DOHH2 (cell line): ENCODE results near the gene PPFIA1.

ENCODE experiments used
- H3F3A ChIP-seq: fragments of 200-600 bp; sonication (generic), shearing (Covaris generic); 2 replicates; pipeline ENCODE4 v1.6.0; 2016; ENCODE audit warnings: antibody characterized with exemption, mild to moderate bottlenecking; ENCODE audit not compliant: control insufficient read depth, insufficient read depth
- H3K27ac ChIP-seq: fragments of 200-600 bp; sonication (generic); 2 replicates; pipeline ENCODE4 v1.5.1; 2014; ENCODE audit warnings: low read depth, mild to moderate bottlenecking, low read length, moderate library complexity
- H3K27me3 ChIP-seq: fragments of 200-600 bp; sonication (generic); 2 replicates; pipeline ENCODE4 v1.6.1; 2014; ENCODE audit warnings: mild to moderate bottlenecking, low read length, mixed read lengths; ENCODE audit not compliant: control insufficient read depth
- H3K36me3 ChIP-seq: fragments of 200-600 bp; sonication (generic); 2 replicates; pipeline ENCODE4 v1.6.1; 2014; ENCODE audit warnings: mild to moderate bottlenecking, low read length, moderate library complexity, mixed read lengths; ENCODE audit not compliant: control insufficient read depth
- H3K4me1 ChIP-seq: fragments of 200-600 bp; sonication (generic); 2 replicates; pipeline ENCODE4 v1.6.1; 2014; ENCODE audit warnings: mild to moderate bottlenecking, low read length, mixed read lengths; ENCODE audit not compliant: control insufficient read depth
- H3K4me2 ChIP-seq: fragments of 200-600 bp; sonication (generic); 2 replicates; pipeline ENCODE4 v1.6.0; 2014; ENCODE audit warnings: mild to moderate bottlenecking, low read length, moderate library complexity
- H3K4me3 ChIP-seq: fragments of 200-600 bp; sonication (generic); 2 replicates; pipeline ENCODE4 v1.5.1; 2014; ENCODE audit warnings: mild to moderate bottlenecking, low read length, mixed read lengths
- H3K79me2 ChIP-seq: fragments of 200-600 bp; sonication (generic); 2 replicates; pipeline ENCODE4 v1.6.1; 2014; ENCODE audit warnings: mild to moderate bottlenecking, low read length, mixed read lengths; ENCODE audit not compliant: control insufficient read depth
- H3K9me2 ChIP-seq: fragments of 200-600 bp; sonication (generic); replicated peaks from 2 replicates; pipeline ENCODE4 v1.6.1; 2014; ENCODE audit warnings: mild to moderate bottlenecking, low read length, mixed read lengths; ENCODE audit not compliant: control insufficient read depth
- H3K9me3 ChIP-seq: fragments of 200-600 bp; sonication (generic); 2 replicates; pipeline ENCODE4 v1.6.1; 2014; ENCODE audit warnings: antibody characterized with exemption, low read length, mixed read lengths; ENCODE audit not compliant: control insufficient read depth, insufficient read depth
- H4K20me1 ChIP-seq: fragments of 200-600 bp; sonication (generic); 2 replicates; pipeline ENCODE4 v1.6.0; 2014; ENCODE audit warnings: low read depth, mild to moderate bottlenecking, antibody characterized with exemption, low read length, moderate library complexity; ENCODE audit not compliant: control insufficient read depth, insufficient read depth
- CTCF ChIP-seq: fragments of 200-600 bp; sonication (generic); IDR thresholded peaks from one replicate; pipeline ENCODE4 v1.5.1; 2014; ENCODE audit warnings: antibody characterized with exemption, mild to moderate bottlenecking, low read depth, low read length; ENCODE audit not compliant: poor library complexity, severe bottlenecking
- EZH2phosphoT487 ChIP-seq: fragments of 200-600 bp; sonication (generic); IDR thresholded peaks from 2 replicates; pipeline ENCODE4 v1.6.1; 2017; ENCODE audit warnings: borderline replicate concordance, mild to moderate bottlenecking, antibody characterized with exemption, low read length, moderate library complexity, mixed read lengths

PPFIA1 gene

GRCh38 chr11:70334351-70334995 is 64.0 kb downstream of the PPFIA1 start:
- Histone ChIP-seq H3K9me2 (no peaks in the 10 kb centered on the region), H3F3A (no peaks in the 10 kb centered on the region), H3K9me3 (no peaks in the 10 kb centered on the region), H3K79me2 (no peaks in the 10 kb centered on the region), H3K27me3 (no peaks in the 10 kb centered on the region), H4K20me1 (no peaks in the 10 kb centered on the region), H3K4me2 (no peak overlapping the region), H3K4me1 (no peaks in the 10 kb centered on the region), H3K36me3 (peaks cover 78% of the 10 kb centered on the region), H3K27ac (no peak overlapping the region), H3K4me3 (no peak overlapping the region)
- TF ChIP-seq CTCF, result no peak
- no peak for TF ChIP-seq EZH2phosphoT487

GRCh38 chr11:70335511-70335910 is 65.0 kb downstream of the PPFIA1 start:
- no peak for TF ChIP-seq CTCF
- no peak for TF ChIP-seq EZH2phosphoT487
- Histone ChIP-seq H3F3A (no peaks in the 10 kb centered on the region), H3K9me3 (no peaks in the 10 kb centered on the region), H3K27ac (no peak overlapping the region), H4K20me1 (no peaks in the 10 kb centered on the region), H3K9me2 (no peaks in the 10 kb centered on the region), H3K79me2 (no peaks in the 10 kb centered on the region), H3K36me3 (peaks cover 71% of the 10 kb centered on the region), H3K4me1 (no peaks in the 10 kb centered on the region), H3K4me2 (no peak overlapping the region), H3K27me3 (no peaks in the 10 kb centered on the region), H3K4me3 (no peak overlapping the region)

DNA sequence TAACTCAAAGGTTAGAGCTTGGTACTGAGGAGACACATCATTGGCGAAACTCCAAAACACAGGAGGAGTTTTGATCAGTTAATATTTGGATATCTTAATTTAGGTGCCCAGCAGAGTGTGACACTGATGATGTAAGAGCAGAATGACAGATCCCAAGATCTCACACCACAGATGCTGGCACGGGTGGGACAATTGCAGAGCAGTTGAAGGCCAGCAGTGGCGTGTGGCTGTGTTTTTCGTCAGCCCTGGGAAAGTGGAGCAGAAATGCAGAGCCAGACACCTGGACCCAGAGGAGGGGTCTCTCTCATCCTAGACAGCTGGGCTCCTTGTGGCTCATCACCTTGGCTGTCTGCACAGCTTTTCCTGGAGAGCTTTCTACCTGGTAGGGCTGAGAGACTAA is 68.1 kb downstream of the PPFIA1 start:
- Histone ChIP-seq H3K9me2 (no peaks in the 10 kb centered on the region), H4K20me1 (no peaks in the 10 kb centered on the region), H3K79me2 (no peaks in the 10 kb centered on the region), H3K27ac (no peak overlapping the region), H3K4me1 (no peaks in the 10 kb centered on the region), H3K9me3 (no peaks in the 10 kb centered on the region), H3K36me3 (peaks cover 53% of the 10 kb centered on the region), H3K4me2 (no peak overlapping the region), H3F3A (no peaks in the 10 kb centered on the region), H3K4me3 (no peak overlapping the region), H3K27me3 (no peaks in the 10 kb centered on the region)
- no peak for TF ChIP-seq EZH2phosphoT487
- no peak for TF ChIP-seq CTCF
